HK-2 (cell line): ENCODE measurements around the gene SGPP2.

ENCODE experiments used
- DNase-seq: peaks from one replicate; pipeline ENCODE4 v3.0.0-alpha.2; 2018; ENCODE audit not compliant: unreplicated experiment

Gene SGPP2

DNA sequence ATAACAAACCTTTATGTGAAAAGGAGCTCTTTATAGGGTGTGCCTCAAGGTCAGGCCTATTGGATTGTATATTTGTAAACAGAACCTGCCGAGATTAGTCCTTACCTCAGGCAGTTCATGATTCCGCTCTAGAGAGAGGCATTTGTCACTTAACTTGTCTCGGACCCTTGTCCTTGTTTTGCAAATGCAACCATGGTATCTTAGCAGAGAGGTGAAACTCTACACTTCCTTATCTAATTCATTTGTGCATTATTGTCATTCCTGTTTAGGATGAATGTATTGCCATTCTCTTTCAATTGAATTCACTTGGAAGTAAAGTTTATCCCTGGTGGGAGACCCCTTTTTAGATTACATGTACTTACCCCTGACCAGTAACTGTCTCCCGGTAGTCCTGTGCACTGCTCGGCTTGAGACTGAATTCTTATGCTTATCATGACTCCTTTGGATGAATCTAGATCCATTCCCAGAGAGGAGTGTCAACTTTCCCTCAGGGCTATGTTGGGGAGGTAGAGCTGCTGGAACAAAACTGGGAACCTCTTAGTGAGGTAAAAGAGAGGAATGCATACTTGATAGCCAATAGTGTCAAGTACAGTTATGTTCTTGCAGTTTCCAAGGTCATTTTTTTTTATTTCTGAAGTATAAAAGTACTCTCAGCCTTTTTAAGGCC is 46.6 kb downstream of the SGPP2 start:
- DNase-seq: no peak

DNA sequence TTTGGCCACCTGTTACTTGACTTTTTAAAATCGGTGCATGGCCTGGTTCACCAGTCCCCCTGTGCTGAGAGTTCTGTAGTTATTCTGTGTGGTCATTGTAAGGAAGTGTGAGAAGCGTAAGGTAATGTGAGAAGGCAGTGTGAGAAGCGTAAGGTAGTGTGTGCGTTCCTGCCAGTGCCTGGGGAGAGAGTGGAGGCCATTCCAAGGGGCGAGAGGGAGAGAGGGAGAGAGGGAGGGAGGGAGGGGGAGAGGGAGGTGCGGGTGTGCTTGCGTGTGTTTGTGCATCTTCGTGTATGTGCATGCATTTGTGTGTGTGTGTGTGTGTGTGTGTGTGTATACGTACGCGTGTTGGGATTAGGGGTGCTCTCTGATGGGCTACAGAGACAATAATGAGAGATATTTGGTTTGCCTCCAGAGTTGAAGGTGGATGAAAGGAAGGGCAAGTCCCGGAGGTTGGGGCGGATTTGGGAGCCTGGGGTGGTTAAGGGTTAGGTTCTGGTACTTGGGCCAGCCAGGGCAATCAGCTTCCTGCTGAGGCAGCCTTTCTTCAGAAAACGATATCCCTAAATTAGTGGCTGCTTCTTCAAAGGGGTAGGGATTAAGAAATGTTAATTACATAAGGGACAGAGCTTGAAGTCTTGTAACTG is 53.7 kb downstream of the SGPP2 start:
- DNase-seq: no peak

GRCh38 chr2:222479859-222480258 is 55.5 kb downstream of the SGPP2 start:
- DNase-seq: no peak

DNA sequence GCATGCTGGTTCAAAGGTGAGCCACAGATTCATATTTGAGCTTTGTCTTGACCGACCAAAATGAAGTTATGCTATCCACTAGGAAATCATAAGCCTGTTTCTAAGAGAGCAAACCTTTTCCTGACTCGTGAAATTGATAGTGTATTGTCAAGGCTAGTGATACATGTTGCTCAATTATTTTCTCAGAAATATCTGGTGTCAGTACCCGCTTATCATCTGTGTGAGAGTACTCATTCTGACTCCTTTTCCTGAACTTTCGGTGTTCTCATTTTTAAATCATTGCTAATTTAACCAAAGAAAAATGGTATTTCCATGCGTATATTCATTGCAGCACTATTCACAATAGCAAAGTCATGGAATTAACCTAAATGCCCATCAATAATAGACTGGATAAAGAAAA is 56.2 kb downstream of the SGPP2 start:
- no peak for DNase-seq

DNA sequence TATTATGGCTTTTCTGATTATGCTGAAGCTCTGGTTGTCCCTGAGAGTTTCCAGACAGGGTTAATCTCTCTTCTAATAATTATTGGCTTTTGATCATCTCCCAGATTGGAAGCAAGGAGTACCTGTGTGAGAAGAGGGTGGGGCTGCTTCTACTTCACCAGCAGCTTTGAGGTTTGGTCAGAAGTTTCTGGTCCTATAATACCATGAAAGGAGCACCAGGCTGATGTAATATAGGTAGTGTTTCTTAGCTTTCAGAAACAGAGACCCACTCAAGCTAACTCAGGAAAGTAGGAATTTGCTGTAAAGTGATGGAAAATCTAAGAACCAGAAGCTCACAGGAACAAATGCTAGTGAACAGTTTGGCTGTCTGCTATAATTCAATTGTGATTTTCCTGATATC is 57.6 kb downstream of the SGPP2 start:
- no peak for DNase-seq

DNA sequence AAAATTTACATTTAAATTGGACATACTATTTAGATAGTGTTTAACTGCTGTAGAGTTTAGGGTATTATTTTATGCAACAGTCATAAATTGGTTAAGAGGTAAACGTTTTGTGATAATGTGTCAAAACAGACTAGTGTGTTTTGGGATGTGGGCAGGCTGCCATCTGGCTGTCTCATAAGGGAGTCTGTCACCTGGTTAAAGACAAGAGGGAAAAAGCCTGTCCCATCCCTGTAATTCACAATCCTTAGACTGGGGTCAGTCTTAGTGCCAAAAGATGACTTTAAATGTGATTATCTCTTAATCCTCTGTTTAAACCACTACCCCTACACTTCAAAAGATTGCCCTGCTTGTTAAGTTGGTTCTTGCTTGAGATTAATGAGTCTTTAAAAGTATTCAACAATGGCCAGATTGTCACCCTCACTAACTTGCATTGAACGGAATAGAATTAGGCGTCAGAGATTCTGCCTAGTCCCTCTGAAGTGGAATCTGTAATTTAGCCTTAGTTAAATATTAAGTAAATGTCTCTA is 59.2 kb downstream of the SGPP2 start:
- no peak for DNase-seq

GRCh38 chr2:222485367-222486211 is 61.2 kb downstream of the SGPP2 start:
- DNase-seq: no peak

GRCh38 chr2:222490131-222490530 is 65.8 kb downstream of the SGPP2 start:
- no peak for DNase-seq

GRCh38 chr2:222492683-222493082 is 68.3 kb downstream of the SGPP2 start:
- DNase-seq: no peak

- DNase-seq: no peak
Measured at GRCh38 chr2:222494104-222494739, 69.9 kb downstream of the SGPP2 start.

- DNase-seq: no peak
Measured at GRCh38 chr2:222495388-222495787, 71.0 kb downstream of the SGPP2 start.

- DNase-seq: no peak
Measured at GRCh38 chr2:222499226-222499625, 74.9 kb downstream of the SGPP2 start.

DNA sequence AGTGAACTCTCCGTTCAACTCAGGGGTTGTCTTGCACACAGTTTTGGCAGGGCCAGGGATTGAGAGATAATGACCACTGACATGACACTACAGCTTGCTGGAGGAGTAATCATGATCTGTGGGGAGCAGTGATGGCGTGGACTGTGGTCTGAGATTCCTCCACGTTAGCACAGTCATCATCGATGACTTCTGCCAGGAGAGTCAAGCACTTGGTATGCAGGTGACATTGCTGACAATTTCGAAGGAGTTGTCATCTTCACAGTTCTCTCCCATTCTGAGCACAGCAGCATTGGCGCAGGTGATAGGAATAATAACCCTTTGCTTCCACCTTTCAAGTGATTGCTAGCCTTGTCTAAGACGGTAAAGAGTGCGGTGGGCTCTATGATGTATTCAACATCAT is 79.8 kb downstream of the SGPP2 start:
- DNase-seq: no peak

DNA sequence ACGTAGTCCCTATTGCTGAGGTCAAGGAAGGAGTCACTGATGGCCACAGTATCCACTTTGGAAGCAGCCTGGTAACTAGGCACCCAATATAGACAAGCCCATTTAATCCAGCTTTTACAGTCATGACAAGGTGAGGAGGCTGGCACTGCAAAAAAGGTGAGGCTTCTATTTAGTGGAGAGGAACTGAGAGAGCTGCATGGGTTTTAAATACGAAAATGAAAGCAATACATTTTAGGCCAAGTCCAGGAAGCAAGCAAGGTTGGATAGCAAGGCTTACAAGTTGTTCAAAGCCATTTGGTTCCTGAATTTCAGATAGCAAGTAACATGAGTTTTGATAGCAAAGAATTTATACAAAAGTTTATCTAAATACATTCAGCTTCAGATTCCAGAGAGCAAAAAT is 80.4 kb downstream of the SGPP2 start:
- no peak for DNase-seq

GRCh38 chr2:222506230-222506935 is 82.0 kb downstream of the SGPP2 start:
- DNase-seq: no peak

DNA sequence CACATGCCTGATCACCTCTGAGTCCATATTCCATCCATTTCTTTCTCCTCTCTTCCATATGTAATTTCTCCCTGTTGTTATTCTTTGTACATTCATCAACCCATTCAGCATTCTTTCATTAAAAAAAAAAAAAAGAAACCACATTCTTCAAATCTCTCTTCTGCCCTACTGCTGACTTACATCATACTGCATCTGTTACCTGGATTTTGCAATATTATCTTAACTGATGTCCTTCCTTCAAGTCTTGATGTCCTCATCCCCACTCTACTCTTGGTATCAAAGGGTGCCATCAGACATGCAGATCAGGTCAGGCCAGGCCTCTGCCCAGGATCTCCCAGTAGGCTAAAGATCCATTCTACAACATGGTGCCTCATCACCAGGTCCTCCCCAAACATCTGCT is 90.6 kb downstream of the SGPP2 start:
- no peak for DNase-seq

DNA sequence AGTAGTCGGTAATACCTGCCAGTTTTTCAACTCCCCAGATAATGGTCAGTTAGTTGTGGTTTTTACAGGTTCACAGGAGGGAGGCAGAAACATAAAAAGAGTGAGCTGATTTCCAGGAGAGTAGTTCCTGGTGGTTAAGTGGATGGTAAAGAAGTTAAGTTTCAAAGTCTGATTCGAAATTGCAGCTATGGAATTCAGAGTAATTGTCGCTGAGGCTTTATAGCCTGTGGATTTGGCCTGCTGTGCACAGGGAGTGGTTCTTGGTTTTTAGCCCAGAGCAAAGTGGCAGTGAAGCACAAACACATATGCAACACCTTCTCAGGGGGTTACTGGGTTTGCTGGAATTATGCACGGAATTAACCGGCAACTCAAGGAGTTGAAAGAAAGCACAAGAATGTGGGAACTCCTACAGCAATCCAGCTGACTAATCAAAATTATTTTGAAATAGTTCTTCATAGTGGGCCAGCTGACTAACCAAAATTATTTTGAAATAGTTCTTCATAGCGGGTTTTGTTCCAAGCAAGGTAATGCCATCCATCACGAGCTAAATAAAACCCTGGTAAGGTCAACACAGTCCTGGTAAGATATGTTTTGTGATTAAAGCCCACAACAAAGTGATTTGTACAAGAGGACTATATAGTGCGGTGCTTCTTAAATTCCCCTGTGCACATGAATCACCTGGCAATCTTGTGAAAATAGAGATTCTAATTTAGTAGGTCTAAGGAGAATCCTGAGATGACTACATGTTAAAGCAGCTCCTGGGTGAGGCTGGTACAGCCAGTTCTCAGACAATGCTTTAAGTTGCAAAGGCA is 94.4 kb downstream of the SGPP2 start:
- no peak for DNase-seq

DNA sequence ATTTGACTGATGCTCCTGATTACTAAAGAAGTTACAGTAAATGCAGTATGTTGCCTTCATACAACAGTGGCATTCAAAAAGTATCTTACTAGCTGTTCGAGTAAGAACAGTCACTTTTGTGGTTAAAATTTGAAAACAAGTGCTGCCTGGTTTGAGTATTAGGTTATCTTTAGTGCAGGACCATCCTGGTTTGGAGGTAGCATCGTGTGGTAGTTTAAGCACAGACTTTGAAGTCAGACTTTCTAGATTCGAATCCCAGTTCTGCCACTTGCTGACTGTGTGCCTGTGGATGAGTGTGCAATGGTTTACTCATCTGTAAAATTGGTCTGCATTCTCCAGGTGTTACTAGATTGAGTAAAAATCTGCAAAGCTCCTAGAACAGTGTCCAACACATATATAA is 96.8 kb downstream of the SGPP2 start:
- DNase-seq: no peak

DNA sequence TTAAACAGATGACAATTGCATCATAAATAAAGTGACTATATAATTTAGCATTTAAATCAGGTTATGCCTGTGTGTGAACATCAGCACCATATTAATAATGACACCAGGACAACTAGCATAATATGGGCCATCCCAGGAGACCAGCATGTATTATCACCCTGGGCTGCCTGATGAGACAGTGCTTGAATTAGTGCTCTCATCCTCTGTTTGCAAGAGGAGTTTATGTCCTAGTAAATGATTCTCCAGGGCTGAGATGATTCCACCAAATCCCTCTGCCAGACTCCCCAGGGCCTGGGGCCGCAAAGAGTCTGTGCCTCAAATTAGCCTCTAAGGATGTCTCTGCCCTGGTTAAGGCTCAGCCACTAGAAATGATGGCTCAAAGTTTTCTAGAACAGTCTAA is 97.7 kb downstream of the SGPP2 start:
- DNase-seq: no peak

DNA sequence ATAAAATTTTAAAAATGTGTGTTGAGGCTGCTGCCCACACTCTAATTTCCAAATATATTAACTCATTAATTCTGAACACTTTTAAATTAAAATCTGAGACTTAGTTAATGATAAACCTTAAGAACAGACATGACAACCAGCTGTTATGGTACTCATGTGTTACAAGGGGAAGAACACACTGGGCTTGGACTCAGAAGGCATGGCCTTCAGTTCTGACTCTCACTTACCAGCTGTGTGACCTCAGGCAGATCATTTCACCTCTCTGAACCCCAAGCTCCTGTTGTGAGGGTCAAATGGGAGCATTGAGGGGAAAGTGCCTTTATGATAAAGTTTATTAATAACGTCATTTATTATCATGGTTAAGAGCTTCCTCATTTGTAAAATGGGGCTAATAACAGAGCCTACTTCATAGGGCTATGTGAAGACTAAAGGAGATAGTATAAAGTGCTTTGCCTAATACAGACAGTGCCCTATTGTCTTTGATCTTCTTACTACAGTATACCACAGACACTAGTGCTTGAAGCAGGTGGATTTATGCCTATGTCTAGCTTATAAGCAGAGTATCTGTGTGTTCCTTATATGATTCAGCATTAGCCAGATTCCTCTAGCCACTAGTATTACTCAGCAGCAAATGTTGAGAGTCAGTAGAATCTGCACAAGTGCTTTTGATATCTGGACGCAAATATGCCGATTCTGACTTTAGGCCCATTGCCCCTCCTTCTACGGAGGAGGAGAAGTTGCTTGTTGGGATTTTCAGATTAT is 99.6 kb downstream of the SGPP2 start:
- no peak for DNase-seq
